Liver (tissue), 3 donors: Measurements from ENCODE around the gene EMILIN1.

Experiments used
- CTCF ChIP-seq: fragments of 150-350 bp; IDR thresholded peaks from 2 replicates; pipeline ENCODE4 v1.5.1; 2017; ENCODE audit warnings: improper control_type of control experiment, low read depth, low read length; ENCODE audit not compliant: missing input control
- EGR1 ChIP-seq, 2 donors: IDR thresholded peaks; 2 replicates each; pipeline ENCODE4 v1.6.1; 2016 to 2018; ENCODE audit warnings: antibody characterized with exemption in 2 of 2, low read depth in 2 of 2
- FOXA2 ChIP-seq: IDR thresholded peaks from 2 replicates; pipeline ENCODE4 v1.6.1; 2016; ENCODE audit warnings: antibody characterized with exemption
- GABPA ChIP-seq, 2 donors: IDR thresholded peaks in 1 of 2; conservative IDR thresholded peaks in 1 of 2; 2 replicates each; pipeline ENCODE4 v1.6.1; 2016; ENCODE audit warnings: antibody characterized with exemption in 2 of 2, mild to moderate bottlenecking in 1 of 2, moderate library complexity in 1 of 2
- HNF4A ChIP-seq, 2 donors: conservative IDR thresholded peaks; 2 replicates each; pipeline ENCODE4 v1.6.1; 2016; ENCODE audit warnings: antibody characterized with exemption in 2 of 2, mild to moderate bottlenecking in 2 of 2
- JUND ChIP-seq, 2 donors: IDR thresholded peaks; 2 replicates each; pipeline ENCODE4 v1.6.1; 2016; ENCODE audit warnings: antibody characterized with exemption in 2 of 2
- MAX ChIP-seq: IDR thresholded peaks from 2 replicates; pipeline ENCODE4 v1.6.1; 2016; ENCODE audit warnings: antibody characterized with exemption
- NR2F2 ChIP-seq: IDR thresholded peaks from 2 replicates; pipeline ENCODE4 v1.6.1; 2016; ENCODE audit warnings: antibody characterized with exemption
- RAD21 ChIP-seq, 2 donors: IDR thresholded peaks; 2 replicates each; pipeline ENCODE4 v1.6.1; 2016; ENCODE audit warnings: antibody characterized with exemption in 2 of 2, mild to moderate bottlenecking in 2 of 2
- REST ChIP-seq: IDR thresholded peaks from 2 replicates; pipeline ENCODE4 v1.6.1; 2016; ENCODE audit warnings: antibody characterized with exemption, mild to moderate bottlenecking
- TAF1 ChIP-seq: conservative IDR thresholded peaks from 2 replicates; pipeline ENCODE4 v1.6.1; 2016; ENCODE audit warnings: antibody characterized with exemption, mild to moderate bottlenecking
- YY1 ChIP-seq: IDR thresholded peaks from 2 replicates; pipeline ENCODE4 v1.6.1; 2016; ENCODE audit warnings: antibody characterized with exemption, mild to moderate bottlenecking
- donor health status: healthy.
- donor health status: healthy.

GRCh38 chr2:27069436-27069835, 9.0 kb upstream of the EMILIN1 start:
- TF ChIP-seq GABPA (IDR thresholded peaks at IDR 0.05 in 1 of 2, conservative IDR thresholded peaks at IDR 0.05 in 1 of 2) (no peak), RAD21 (IDR thresholded peaks at IDR 0.05) (no peak), REST (no peak), EGR1 (IDR thresholded peaks at IDR 0.05; ENCODE audit: low read depth in 2 of 2) (no peak), CTCF (no peak), TAF1 (no peak), HNF4A (conservative IDR thresholded peaks at IDR 0.05) (no peak), YY1 (no peak), JUND (IDR thresholded peaks at IDR 0.05) (no peak), FOXA2 (no peak), MAX (no peak), NR2F2 (no peak)
